Measurements from ENCODE around the gene IL17B.
"Not testable (repeated sequence)": the region's sequence is repeated elsewhere in the genome, so short reads cannot be mapped to it uniquely, and the experiment has no call there.

The IL17B gene

DNA sequence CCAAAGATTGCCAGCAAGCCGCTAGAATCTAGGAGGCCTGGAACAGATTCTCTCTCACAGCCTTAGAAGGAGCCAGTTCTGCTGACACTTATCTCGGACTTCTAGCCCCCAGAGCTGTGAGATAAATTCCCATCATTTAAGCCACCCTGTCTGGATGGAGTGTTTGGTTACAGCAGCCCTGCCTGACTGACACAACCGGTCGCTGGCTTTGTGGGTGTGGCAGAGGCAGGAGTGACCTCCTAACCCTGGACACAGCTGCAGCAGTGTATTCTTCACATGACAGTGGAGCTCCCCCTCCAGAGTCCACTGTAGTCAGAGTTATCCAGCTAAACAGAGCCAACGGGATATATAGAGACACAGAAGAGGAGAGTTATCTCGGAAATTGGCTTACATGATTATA is 21.2 kb upstream of the IL17B start:
- no peak for DNase-seq (ENCODE audit: low spot score)

DNA sequence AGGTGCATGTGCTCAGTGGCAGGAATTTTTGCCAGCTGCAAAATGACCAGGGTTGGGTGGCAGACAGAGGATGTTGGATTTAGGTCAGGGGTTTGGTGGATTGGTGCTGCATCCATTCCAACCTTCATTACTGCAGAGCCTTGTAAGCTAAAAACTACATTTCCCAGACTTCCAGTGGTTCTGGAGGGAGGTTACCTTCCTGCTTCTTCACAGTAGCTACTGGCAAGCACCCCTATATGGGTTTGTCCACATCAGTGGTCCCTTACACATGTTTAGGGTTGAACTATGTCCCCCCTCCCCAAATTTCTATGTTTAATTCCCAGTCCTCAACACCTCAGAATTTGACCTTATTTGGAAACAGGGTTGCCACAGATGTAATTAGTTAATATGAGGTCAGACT is 20.7 kb upstream of the IL17B start:
- no peak for DNase-seq (ENCODE audit: low spot score)

DNA sequence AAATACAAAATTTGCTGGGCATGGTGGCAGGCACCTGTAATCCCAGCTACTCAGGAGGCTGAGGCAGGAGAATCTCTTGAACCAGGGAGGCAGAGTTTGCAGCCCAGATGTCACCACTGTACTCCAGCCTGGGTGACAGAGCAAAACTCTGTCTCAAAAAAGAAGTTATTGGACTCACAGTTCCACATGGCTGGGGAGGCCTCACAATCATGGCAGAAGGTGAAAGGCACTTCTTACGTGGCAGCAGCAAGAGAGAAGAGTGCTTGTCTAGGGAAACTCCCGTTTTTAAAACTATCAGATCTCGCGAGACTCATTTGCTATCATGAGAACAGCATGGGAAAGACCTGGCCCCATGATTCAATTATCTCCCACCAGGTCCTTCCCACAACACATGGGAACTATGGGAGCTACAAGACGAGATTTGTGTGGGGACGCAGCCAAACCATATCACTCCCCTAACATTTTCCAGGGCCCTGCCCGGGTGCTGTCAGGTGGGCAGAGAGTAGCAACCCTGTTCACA is 19.7 kb upstream of the IL17B start:
- not testable (repeated sequence) for DNase-seq (ENCODE audit: low spot score)

DNA sequence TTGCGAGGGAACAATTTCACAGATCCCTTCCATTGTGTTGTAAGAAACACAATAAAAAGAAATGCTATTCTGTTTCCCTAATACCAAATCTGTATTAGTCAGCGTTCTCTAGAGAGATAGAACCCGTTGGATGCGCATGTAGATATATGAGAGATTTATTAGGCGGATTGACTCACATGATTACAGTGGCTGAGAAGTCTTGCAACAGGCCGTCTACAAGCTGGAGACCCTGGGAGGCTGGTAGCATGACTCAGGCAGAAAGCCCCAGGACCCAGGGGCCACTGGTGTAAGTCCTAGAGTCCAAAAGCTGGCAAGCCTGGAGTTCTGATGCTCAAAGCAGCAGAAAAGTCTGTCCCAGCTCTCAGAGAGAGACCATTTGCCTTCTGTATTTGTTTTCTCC is 18.4 kb upstream of the IL17B start:
- DNase-seq (ENCODE audit: low spot score): no peak

DNA sequence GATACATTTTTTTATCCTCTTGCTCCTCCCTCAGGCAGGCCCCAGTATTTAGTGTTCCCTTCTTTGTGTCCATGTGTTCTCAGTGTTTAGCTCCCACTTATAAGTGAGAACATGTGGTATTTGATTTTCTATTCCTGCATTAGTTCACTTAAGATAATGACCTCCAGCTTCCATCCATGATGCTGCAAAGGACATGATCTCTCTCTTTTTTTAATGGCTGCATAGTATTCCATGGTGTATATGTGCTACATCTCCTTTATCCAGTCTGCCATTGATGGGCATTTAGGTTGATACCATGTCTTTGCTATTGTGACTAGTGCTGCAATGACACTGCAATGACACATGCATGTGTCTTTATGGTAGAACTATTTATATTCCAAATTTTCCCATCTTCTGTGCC is 15.9 kb upstream of the IL17B start:
- DNase-seq (ENCODE audit: low spot score): not testable (repeated sequence)

DNA sequence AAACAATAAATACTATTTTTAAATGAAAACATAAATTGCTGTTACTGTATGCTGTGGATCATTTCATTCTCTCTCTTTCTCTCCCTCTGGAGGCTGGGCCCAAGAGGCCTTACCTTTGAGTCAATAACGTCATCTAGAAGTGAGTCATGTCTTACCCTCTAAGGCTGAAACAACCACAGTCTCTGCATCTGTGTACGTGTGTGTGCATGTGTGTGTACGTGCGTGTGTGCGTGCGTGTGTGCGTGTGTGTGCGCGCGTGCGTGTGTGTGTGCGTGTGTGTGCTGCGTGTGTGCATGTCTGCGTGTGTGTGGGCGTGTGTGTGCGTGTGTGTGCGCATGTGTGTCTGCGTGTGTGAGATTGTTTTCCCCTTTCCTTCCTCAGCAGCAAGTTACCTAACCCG is 13.6 kb upstream of the IL17B start:
- DNase-seq (ENCODE audit: low spot score): no peak

DNA sequence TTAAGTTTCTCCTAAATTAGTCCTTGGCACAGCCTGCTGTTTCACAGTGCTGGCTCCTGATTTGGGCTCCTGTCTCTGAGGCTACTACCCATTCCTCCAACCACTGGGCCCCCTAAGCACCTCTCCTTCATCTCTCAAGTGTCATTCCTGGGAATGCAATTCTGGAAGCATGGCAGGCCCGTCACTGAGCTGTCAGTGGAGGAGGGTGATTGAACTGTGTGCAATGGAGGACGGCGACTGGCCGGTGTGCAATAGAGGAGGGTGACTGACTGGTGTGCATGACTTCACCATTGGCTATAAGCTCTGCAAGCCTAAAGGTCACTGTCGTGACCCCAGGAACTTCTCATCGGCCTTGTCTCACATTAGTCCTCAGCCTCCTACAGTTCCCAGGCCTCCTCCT is 12.4 kb upstream of the IL17B start:
- DNase-seq (ENCODE audit: low spot score): no peak

DNA sequence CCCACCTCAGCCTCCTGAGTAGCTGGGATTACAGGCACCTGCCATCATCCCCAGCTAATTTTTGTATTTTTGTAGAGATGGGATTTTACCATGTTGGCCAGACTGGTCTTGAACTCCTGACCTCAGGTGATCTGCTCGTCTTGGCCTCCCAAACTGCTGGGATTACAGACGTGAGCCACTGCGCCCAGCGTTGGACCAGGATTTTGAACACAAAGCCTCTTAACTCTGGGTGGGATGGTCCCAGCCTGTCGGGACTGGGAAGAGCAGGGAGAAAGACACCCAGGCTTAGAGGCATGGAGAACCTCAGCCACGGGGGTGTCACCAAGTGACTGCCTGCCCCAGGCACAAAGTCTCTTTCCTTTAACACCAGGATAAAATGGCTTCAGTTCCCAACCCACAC is 12.0 kb upstream of the IL17B start:
- not testable (repeated sequence) for DNase-seq (ENCODE audit: low spot score)

DNA sequence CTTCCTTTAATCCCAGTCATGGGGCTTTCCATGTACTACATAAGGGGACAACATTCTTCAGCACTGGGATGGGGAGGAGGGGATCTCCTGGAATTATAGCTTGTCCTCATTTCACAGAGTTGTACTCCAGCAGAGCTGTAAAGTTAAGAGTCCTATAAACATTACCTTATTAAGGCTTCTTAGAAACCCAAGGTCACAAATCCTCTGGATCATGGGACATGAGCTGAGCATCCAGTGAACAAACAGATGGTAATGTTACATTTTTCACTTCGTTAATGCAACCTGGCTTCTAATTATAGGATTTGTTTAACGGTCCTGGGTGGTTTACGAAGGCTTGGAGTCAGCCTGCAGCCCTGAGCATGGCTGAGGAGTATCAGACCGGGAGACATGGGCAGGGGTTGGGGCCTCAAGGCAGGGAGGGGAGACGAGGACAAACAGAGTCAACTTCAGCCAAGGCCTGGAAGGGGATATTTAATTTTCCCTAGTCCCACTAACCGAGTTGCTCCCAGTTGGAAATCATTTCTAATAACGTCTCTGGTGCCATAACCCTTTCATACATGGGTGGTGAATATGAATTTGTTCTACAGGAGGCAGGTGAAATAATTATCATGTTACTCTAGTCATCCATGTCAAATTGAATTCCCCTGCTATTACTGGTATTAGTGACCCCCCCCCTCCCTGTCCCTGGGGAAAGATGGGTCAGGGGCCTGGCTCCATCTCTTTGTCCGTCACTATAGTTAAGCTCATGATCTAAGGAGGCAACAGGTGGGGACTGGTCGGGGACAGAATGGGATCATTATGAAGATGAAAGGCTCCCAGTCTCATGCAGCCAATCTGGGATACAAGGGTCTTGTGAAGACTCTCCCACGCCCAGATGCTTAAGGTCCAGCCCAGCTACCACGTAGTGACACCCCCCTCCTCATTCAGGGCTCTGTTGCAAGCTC is 10.7 kb upstream of the IL17B start:
- no peak for DNase-seq (ENCODE audit: low spot score)

DNA sequence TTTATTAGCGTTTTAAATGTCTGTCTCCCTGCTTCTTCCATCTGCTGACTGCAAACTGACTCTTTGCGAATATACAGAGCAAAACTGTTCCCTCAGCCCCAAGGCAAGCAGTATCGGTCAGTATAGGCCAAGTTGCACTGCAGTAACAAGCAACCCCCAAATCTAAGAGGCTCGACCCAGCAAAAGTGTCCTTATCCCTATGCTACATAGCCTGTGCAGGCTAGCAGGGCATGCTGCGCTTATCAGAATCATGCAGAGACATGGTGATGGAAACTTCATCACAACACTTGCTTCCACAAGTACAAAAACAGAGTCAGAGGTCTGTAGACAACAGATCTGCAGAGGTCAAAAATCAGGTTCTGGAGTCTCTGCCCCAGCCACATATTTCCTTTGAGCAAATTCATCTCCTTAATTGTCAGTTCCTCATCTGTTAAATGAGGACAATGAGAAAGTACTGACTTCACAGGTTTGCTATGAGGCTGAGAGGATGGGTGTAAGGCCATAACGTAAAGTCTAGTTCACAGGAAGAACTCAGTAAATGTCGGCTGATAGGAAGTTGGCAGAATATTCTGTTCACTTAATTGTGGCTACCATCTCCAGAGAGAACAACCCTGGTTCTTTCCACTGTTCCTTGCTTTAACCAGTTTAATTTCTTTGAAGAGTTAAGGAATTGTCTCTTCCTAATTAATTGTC is 9.6 kb upstream of the IL17B start:
- DNase-seq (ENCODE audit: low spot score): no peak

DNA sequence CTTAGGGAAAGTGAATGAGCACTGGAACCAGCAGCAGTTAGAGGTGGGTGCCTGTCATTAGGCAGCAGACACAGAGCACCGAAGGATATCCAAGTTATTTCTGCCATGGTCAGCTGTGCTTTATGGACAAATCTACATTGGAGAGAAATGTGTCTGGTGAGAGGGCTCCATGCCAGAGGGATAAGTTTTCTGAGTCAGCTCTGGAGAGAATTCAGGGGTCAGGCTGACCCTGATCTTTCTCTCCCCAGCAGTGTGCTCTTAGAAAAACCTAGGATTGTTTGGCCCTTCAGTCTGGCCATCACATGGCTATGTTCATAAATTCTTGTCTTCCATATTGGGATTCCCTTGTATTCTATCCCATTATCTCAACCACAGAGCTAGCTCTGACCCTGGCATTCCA is 8.9 kb upstream of the IL17B start:
- no peak for DNase-seq (ENCODE audit: low spot score)

DNA sequence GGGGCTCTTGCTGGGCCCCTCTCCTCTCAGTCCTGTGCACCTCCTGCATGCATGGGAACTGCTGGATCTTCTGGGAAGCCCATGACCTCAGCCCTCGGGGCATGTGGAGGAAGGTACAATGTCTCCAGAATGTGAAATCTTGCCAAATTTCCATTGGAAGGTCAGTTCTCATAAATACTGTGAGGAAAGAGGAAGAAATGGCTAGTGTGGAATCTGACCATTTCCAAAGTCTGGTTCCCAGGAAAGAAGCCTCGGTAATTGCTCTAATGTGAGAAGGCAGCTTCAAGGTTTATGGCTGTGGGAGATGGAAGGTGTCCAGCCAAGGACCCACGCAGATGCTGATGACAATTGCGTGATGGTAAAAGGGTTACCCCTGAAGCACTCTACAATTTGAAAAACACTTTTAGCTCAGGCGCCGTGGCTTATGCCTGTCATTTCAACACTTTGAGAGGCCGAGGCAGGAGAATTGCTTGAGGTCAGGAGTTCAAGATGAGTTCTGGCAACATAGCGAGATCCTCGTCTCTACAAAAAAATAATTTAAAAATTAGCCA is 8.1 kb upstream of the IL17B start:
- DNase-seq (ENCODE audit: low spot score): no peak

DNA sequence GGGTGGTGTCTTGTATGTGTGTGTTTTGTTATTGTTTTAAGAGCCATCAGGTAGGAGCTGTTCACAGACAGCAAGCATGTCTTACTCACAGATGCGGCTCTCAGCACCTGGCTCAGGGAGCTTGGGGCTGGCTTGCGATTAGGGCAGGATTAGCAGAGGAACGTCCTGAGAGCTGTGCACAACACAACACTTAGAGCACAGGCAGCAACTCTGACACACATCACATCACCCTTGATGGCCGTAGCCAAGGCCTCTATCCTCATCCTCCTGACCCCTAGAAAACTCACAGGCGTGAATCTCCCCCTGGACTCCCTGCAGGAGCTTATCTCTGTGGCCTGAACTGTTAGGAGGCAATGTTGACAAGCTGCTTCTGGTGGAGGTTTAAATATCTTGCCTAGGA is 7.1 kb upstream of the IL17B start:
- DNase-seq (ENCODE audit: low spot score): no peak

DNA sequence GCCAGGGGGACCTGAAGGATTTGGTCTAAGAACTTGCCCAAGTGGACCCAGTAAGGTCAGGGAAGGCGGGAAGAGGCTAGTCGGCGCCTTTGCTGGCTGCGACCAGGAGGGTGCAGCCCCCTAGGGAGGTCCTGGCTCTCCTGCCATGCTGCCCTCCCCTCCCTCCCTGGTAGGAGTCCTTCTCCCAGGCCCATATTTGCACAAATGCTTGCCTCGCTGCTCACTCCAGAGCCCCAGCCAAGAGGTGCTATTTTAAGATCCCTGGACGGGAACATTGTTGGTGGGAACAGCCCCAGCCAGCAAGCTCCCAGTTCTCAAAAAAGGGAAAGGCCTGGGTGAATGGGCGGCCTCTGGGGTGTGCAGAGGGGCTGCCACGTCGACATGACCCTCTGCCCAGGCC is 4.3 kb upstream of the IL17B start:
- no peak for DNase-seq (ENCODE audit: low spot score)

DNA sequence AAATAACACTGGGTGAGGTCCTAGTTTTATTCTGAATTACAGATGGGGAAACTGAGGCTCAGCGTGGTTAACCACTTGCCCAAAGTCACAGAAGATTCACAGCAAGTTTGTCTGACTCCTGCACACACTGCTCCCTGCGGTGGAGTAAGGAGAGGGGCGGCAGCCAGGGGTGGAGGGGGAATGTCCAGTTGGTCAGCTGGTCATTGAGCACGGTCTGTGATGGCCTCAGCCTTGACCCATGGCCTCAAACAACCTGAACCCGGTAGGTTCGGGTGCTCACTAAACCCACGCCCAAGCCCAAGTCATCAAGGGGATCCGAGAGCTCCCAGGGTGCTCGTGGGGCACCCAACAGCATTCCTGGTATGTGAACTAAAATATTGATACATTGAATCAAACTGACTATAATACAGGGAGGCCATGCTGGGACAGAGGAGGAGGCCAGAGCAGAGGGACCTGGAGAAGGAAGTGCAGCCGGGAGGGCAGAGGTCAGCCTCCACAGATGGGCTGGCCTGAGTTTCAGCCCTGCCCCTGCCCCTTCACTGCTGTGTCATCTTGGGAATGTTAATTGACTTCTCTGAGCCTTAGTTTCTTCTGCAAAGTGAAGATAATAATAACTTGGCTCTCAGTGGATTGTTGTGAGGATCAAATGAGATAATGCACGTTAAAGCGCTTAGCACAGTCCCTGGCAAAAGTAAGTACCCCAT is 3.6 kb upstream of the IL17B start:
- DNase-seq (ENCODE audit: low spot score): no peak

DNA sequence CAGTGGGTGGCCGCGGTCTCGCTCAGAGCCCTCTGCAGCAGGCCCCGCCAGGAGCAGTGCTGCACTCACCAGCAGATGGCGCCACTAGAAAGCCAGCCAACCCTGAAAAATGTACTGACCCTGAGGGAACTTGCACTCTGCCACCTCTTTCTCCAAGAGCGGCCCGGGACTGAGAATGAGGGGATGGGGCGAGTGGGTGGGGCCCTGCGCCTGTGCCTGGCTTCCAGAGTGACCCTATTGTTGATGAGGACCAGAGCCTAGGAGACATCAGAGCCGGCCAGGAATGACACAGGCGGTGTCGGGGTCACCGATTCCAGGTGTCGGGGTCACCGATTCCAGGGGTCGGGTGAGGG is 2.9 kb upstream of the IL17B start:
- peak; percentile 48 for DNase-seq (ENCODE audit: low spot score)

DNA sequence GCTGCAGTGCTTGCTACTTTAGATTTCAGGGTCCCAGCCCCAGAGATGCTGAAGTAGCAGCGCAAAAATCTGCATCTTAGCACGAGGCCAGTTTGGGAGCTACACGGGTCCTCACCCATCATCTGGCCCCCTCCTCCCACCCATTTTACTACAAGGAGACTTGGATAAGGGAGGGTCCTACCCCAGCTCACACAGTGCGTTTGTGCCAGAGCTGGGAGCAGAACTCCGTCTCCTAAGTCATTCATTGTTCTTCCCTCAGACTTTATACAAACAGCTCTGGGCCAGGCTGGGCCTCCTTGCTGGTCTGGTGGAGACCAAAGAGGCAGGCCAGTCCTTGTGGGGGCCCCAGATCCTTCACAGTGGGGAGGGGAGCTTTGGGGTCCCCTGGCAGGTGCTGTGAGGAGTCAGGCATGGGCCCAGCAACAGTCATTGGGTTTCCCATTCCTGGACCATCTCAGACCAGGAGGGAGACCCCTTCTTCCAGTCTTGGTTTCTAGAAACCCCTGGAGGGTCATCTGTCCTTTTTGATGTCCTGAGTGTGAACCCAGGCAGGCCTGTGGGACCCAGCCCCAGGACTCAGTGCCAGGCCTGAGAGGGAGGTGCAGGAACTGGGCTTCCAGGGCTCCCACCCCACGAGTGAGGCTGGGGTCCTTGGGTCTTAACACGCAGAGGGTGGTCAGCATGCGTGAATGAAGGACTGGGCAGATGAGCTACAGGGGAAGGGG is 2.3 kb upstream of the IL17B start:
- no peak for DNase-seq (ENCODE audit: low spot score)

DNA sequence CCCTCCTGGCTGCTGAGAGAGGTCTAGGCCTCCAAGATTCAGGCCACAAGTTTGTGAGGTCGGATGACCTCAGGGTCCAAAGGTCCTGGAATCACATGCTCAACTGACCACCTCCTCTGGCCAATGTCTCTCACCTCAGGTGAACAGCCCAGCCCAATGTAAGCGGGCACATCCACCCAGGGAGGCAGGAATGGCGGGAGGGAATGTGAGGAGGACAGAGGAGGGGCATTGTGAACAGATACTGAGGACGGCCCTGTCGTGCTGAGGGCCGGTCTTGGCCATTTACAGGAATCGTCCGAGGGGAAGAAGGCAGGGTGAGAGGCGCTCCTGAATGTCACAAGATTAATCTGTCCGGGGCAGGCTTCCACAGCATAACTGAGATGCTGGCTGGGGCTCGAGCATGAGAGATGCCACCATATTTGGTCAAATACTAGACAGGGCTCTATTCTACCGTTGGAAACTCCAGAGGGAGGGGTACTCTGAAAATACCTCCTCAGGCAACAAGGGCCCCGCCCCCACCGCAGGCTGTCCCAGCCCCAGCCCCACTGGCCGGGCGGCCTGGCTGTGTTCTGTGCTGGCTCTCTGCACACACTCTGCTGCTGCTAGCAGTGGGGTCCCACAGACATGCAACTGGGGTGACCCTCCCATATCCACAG is 1.5 kb upstream of the IL17B start:
- DNase-seq (ENCODE audit: low spot score): no peak

DNA sequence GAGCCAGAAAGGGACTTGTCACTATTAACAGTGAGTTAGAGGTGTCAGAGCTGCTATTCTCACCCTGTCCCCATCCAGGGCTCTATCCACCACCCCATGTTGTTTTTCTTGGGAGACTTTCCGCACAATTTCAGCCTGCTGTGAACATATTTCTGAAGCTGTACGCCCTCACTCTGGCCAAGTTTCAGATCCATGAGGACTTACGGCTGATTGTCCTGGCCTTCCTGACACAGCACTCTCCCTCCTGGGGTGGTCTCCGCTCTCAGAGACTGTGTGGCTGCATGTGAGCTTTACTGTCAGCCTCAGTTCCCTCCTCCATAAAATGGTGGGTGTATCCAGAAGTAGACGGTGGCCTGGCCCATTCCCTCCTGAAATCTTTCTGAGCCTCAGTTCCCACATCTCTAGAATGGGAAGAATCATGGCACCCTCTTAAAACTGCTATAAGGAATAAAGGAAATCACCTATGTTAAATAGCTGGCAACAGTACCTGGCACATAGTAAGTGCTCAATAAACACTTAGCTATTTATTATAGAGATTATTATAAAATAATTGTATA is 804 bp upstream of the IL17B start:
- no peak for DNase-seq (ENCODE audit: low spot score)

DNA sequence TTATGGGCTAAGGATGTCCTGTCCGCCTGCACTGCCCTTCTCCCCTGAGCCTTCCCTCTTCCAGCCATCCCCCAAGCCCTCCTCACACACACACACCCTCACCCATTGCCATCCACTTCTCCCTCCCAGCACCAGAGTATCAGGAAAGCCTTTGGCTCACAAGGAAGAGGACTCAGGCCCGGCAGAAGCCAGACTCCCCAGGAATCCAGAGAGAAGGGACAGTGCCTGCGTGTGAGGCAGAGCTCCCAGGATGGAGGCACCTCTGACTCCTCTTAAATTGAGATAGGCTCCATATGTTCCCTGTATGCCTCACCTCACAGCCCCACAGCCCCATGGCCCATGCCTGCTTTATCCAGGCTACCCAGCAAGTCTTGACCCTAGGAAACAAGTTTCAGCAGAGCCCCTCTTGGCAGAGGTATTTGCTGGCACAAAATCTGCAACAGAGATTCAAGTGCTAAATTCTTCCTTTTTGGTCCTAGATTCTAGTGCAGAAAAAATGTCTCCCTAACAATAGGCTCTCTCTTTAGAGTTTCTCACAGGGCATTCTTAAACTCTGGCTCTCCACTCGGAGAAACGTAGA is 761 bp downstream of the IL17B start:
- no peak for DNase-seq (ENCODE audit: low spot score)

Measured in COLO829 (cell line).